PFSK-1 (cell line): ENCODE data around the gene CIDEC.

Source experiments
- POLR2AphosphoS5 ChIP-seq: IDR thresholded peaks from 2 replicates; pipeline ENCODE4 v1.6.1; 2012; ENCODE audit warnings: low read depth, mild to moderate bottlenecking, control low read depth, low read length, moderate library complexity
- SIN3A ChIP-seq: IDR thresholded peaks from 2 replicates; pipeline ENCODE4 v1.6.1; 2012; ENCODE audit warnings: mild to moderate bottlenecking, low read length, moderate library complexity, borderline replicate concordance; ENCODE audit not compliant: insufficient read depth
- TF ChIP-seq, protein P1 (sequence below), 2 experiments: IDR thresholded peaks; 2 replicates each; pipeline versions ENCODE4 v1.6.1 to v1.8.0; 2011 to 2012; ENCODE audit warnings: low read depth in 2 of 2, low read length in 2 of 2, control low read depth in 1 of 2, inconsistent platforms in 1 of 2, mild to moderate bottlenecking in 1 of 2, moderate library complexity in 1 of 2; ENCODE audit not compliant: insufficient read depth in 1 of 2

DNA sequence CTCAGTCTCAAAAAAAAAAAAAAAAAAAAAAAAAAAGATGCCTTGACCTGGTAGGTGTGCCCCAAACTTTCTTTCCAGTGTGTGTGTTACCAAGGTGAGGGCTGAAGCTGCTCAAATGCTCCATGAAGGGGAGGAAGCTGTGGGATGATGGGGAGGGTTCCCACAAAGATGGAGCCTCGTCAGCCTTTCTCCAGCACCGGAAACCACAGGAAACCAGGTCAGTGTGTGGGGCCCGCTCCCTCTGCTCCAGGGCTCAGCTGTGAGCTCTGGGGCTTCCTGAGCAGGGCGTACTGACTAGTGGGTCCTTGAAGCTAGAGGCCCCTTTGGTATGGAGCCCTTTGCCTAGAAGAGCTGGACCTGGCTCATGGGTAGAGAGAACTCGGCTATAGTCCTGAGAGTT, 21.9 kb upstream of the CIDEC start:
- TF ChIP-seq SIN3A, result no peak
- TF ChIP-seq POLR2AphosphoS5, result no peak
- TF ChIP-seq, protein P1, sequence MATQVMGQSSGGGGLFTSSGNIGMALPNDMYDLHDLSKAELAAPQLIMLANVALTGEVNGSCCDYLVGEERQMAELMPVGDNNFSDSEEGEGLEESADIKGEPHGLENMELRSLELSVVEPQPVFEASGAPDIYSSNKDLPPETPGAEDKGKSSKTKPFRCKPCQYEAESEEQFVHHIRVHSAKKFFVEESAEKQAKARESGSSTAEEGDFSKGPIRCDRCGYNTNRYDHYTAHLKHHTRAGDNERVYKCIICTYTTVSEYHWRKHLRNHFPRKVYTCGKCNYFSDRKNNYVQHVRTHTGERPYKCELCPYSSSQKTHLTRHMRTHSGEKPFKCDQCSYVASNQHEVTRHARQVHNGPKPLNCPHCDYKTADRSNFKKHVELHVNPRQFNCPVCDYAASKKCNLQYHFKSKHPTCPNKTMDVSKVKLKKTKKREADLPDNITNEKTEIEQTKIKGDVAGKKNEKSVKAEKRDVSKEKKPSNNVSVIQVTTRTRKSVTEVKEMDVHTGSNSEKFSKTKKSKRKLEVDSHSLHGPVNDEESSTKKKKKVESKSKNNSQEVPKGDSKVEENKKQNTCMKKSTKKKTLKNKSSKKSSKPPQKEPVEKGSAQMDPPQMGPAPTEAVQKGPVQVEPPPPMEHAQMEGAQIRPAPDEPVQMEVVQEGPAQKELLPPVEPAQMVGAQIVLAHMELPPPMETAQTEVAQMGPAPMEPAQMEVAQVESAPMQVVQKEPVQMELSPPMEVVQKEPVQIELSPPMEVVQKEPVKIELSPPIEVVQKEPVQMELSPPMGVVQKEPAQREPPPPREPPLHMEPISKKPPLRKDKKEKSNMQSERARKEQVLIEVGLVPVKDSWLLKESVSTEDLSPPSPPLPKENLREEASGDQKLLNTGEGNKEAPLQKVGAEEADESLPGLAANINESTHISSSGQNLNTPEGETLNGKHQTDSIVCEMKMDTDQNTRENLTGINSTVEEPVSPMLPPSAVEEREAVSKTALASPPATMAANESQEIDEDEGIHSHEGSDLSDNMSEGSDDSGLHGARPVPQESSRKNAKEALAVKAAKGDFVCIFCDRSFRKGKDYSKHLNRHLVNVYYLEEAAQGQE (IDR thresholded peaks at IDR 0.05; ENCODE audit: insufficient read depth in 1 of 2, low read depth in 2 of 2, low read length in 2 of 2), result no peak
